Calu3 (cell line): ENCODE data around the gene NOLC1. TPM values are rescaled to one million over a fixed set of nuclear protein-coding genes. Genes with fewer than 3 reads are reported as not detected.
A peak's percentile ranks its signal among the peaks of the same experiment; 100 is the strongest.

Experiments used
- BruUV-seq: library from RNA; stranded (reverse); fragments of 400-500 nt; replicated peaks from 2 replicates; lab custom pipeline; 2021; lab: Mats Ljungman, UMichigan
- CTCF ChIA-PET: fragments of 300-600 bp; sonication (Branson Sonifier 250); formaldehyde crosslinking; loops from one replicate; lab custom pipeline; 2022; ENCODE audit warnings: antibody characterized with exemption; lab: Charles Lee
- DNase-seq: peaks from one replicate; pipeline ENCODE4 v3.0.0; 2022
- H3K27ac Mint-ChIP-seq: one replicate; pipeline ENCODE4 v1.8.0; 2022; ENCODE audit warnings: mixed read lengths; ENCODE audit not compliant: unreplicated experiment
- H3K27me3 Mint-ChIP-seq: one replicate; pipeline ENCODE4 v1.8.0; 2022; ENCODE audit warnings: mixed read lengths; ENCODE audit not compliant: unreplicated experiment
- H3K36me3 Mint-ChIP-seq: one replicate; pipeline ENCODE4 v1.8.0; 2022; ENCODE audit warnings: mild to moderate bottlenecking, moderate library complexity, mixed read lengths; ENCODE audit not compliant: insufficient read depth, unreplicated experiment
- H3K4me1 Mint-ChIP-seq: one replicate; pipeline ENCODE4 v1.8.0; 2022; ENCODE audit warnings: mild to moderate bottlenecking, low read depth, mixed read lengths; ENCODE audit not compliant: unreplicated experiment
- H3K4me3 Mint-ChIP-seq: one replicate; pipeline ENCODE4 v1.8.0; 2022; ENCODE audit warnings: mild to moderate bottlenecking, low read depth, moderate library complexity, mixed read lengths; ENCODE audit not compliant: unreplicated experiment
- H3K9me3 Mint-ChIP-seq: one replicate; pipeline ENCODE4 v1.8.0; 2022; ENCODE audit warnings: low read depth, mixed read lengths; ENCODE audit not compliant: unreplicated experiment
- intact Hi-C: fragments of 100-400 bp; cut with micrococcal nuclease; formaldehyde crosslinking; loops from one replicate; pipeline ENCODE4 v1.10.0; 2022; ENCODE audit not compliant: unreplicated experiment
- total RNA-seq: library from RNA; stranded (reverse); gene quantifications from 2 replicates; pipeline ENCODE4 v1.2.3, GENCODE V29; 2022
- TF ChIP-seq, protein P1 (sequence below): fragments of 200-600 bp; IDR thresholded peaks from one replicate; pipeline ENCODE4 v1.8.0; 2022; ENCODE audit warnings: antibody characterized with exemption; ENCODE audit not compliant: unreplicated experiment

Gene NOLC1
- total RNA-seq, 1 experiment from 2014 or later: 78.4 TPM

DNA sequence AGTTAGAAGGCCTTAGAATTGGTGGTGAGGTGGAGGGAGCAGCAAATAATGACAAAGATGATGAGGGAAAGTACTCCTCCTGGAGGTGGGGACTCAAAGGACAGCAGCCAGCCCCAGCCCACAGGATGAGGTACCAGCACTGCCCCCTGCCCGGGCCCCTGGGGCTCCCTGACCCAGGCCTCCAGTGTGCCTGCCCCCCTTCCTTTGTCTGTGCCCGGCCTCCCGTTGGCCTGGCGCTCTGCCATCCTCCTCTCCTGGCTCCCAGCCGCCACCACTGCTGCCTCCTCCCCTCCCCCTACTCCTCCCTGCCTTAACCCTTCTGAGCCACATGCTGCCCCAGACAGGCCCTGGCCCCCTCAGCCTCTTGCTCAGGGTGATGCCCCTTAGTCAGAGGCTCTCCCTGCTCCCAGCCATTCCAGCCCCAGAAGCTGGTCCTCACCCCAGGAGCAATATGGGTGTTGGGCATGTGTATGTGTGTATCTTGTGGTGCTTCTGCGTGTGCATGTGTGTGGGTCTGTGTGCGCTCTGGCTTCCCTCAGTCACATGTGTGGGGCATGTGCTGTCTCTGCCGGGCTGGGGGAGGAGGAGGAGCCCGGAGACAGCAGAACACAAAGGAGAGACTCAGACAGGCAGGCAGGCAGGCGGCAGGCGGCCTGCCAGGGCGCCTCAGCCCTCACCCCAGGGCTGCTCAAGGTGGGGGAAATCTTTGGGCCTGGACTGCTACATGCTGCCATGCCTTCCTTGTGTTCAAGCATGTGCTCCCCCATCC is 34.6 kb upstream of the NOLC1 start:
- H3K36me3 Mint-ChIP-seq: peaks cover 22% of the 10 kb centered on the region
- H3K27ac Mint-ChIP-seq: peak overlapping the region; percentile 42
- peaks cover 43% of the 10 kb centered on the region for H3K4me1 Mint-ChIP-seq
- CTCF ChIA-PET: no interaction called here
- no peaks in the 10 kb centered on the region for H3K9me3 Mint-ChIP-seq
- no peaks in the 10 kb centered on the region for H3K27me3 Mint-ChIP-seq
- H3K4me3 Mint-ChIP-seq: peak overlapping the region; percentile 32
- no TSS peak for BruUV-seq
- intact Hi-C loops: no loop called here
- TF ChIP-seq, protein P1, sequence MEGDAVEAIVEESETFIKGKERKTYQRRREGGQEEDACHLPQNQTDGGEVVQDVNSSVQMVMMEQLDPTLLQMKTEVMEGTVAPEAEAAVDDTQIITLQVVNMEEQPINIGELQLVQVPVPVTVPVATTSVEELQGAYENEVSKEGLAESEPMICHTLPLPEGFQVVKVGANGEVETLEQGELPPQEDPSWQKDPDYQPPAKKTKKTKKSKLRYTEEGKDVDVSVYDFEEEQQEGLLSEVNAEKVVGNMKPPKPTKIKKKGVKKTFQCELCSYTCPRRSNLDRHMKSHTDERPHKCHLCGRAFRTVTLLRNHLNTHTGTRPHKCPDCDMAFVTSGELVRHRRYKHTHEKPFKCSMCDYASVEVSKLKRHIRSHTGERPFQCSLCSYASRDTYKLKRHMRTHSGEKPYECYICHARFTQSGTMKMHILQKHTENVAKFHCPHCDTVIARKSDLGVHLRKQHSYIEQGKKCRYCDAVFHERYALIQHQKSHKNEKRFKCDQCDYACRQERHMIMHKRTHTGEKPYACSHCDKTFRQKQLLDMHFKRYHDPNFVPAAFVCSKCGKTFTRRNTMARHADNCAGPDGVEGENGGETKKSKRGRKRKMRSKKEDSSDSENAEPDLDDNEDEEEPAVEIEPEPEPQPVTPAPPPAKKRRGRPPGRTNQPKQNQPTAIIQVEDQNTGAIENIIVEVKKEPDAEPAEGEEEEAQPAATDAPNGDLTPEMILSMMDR: no peak
- DNase-seq: peak; percentile 54

DNA sequence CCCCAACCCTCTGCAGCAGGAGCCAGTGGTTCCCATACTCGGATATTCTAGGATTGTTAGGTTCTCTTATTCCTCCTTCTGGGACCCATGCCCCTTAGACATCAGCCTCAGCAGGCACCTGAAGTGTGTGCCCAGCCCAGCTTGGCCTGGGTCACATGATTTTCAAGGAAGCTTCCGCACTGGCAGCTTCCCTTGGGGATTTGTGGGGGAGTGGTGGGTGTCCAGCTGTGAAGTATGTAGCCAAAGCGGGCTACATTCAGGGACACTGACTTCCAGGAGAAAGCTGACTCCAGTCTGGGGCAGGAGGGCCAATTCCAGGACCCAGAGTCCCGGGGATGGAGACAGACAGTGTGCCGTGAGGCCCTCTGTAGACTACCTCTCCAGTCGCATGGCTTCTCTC is 33.3 kb upstream of the NOLC1 start:
- H3K27me3 Mint-ChIP-seq: no peaks in the 10 kb centered on the region
- CTCF ChIA-PET: interaction anchor here (1.2 kb wide), 1 partner anchor 109 kb away, joined by 3 read pairs; no protein-coding TSS in a partner anchor
- peak overlapping the region; percentile 69 for H3K4me3 Mint-ChIP-seq
- no TSS peak for BruUV-seq
- H3K36me3 Mint-ChIP-seq: peaks cover 19% of the 10 kb centered on the region
- peaks cover 32% of the 10 kb centered on the region for H3K4me1 Mint-ChIP-seq
- TF ChIP-seq, protein P1: no peak
- no peaks in the 10 kb centered on the region for H3K9me3 Mint-ChIP-seq
- intact Hi-C loops: no loop called here
- DNase-seq: no peak
- H3K27ac Mint-ChIP-seq: no peak overlapping the region

DNA sequence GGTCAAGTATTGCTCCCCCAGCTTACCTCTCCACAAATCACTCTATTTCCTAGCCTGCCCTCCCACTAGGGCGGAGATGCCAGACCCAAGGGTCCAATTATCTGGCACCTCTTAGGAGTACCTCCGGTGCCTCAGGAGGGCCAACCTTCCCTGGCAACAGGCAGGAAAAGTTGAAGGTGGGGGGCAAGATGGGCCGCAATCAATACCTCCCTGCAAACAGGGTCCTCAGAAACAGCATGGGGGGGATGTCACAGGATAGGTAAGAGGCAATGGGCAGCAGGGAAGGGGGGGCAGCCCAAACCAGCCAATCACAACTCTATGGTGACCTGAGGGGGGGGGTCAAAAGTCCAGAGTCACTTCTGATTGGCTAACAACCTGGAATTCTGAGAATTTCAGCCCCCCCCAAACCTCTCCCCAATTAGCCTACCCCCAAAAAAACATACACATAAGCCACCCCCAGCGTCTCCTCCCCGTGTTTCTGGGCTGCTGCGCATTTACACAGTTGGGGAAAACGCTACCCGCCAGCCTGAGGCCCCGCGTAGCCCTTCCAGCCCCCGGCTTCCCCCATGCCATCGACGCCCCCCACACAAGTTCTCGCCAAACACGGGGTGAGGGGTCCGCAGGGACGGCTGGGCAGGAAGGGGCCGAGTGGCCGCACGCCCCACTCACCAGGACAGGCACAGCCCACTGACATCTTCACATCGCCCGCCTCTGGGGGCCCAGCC is 32.6 kb upstream of the NOLC1 start:
- BruUV-seq: no TSS peak
- Mint-ChIP-seq H3K9me3 (no peaks in the 10 kb centered on the region), H3K36me3 (peaks cover 12% of the 10 kb centered on the region), H3K27me3 (no peaks in the 10 kb centered on the region), H3K4me1 (peaks cover 32% of the 10 kb centered on the region), H3K27ac (no peak overlapping the region), H3K4me3 (peak overlapping the region; percentile 69)
- TF ChIP-seq, protein P1: no peak
- CTCF ChIA-PET: interaction anchor here (1.2 kb wide), 1 partner anchor 110 kb away, joined by 3 read pairs; no protein-coding TSS in a partner anchor
- intact Hi-C loops: no loop called here
- DNase-seq: no peak

DNA sequence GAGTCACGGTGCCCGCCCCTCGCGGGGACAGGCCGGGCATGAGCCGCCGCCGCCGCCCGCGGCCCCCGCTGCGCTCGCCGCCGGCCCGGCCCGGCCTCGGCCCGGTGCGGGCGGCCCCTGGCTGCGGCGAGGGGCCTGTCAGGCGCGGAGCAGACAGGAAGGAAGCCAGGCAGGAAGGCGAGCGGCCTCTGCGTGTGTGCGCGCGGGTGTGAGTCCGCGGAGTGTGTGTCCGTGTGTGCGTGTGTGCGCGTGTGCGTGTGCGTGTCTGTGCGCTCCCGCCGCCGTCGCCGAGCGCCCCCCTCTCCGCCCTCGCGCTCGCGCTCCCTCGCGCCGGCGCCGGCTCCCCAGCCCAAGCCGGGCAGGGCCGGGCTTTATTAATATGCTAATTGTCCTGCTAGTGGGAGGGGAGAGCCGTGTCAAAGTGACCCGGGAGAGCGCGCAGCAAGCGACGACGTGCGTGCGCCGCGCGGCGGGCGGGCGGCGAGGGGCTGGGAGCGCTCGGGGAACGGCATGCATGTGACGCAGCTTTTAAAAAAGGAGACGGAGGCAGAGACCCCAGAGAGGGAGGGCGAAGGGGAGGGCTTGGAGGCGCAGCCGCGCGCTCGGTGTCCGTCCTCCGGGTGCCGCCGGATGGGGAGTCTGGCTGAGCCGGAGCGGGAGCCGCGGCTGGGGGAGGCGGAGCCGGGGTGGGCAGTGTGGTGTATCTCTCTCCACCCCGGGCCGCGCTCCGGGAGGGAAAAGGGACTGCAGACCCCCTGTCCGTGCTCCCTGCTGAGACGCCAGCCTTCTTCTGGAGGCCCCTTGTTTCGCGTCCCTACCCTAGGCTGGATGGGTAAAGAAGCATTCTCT is 31.8 kb upstream of the NOLC1 start, which contains the start of gene LDB1:
Gene LDB1, minus strand, starts transcription at position 227 of the 849 bp plus-strand sequence. CDS start 258 bp downstream, outside the sequence.
- no peaks in the 10 kb centered on the region for H3K27me3 Mint-ChIP-seq
- H3K4me1 Mint-ChIP-seq: peaks cover 32% of the 10 kb centered on the region
- H3K27ac Mint-ChIP-seq: no peak within 1 kb of the TSS
- intact Hi-C loops: no loop called here
- BruUV-seq: no TSS peak
- CTCF ChIA-PET: no interaction called here
- peaks cover 6% of the 10 kb centered on the region for H3K36me3 Mint-ChIP-seq
- peak; percentile 55 for DNase-seq
- TF ChIP-seq, protein P1: no peak
- peak within 1 kb of the TSS; percentile 69 for H3K4me3 Mint-ChIP-seq
- no peaks in the 10 kb centered on the region for H3K9me3 Mint-ChIP-seq
